Kidney (tissue), 14 donors: ENCODE measurements around the gene ARHGAP28. TPM values are rescaled to one million over a fixed set of nuclear protein-coding genes. Genes with fewer than 3 reads are reported as not detected.
A peak's percentile ranks its signal among the peaks of the same experiment; 100 is the strongest.

Experiments
- DNase-seq, 5 donors: peaks; one replicate each; pipeline ENCODE4 v3.0.0-alpha.2; 2013 to 2020
- FAIRE-seq: peaks from 2 replicates; lab custom pipeline; 2012; peaks lifted over from hg19 to GRCh38; lab: Jason Lieb, UNC
- H3K27ac ChIP-seq, 2 donors: one replicate each; pipeline ENCODE4 v1.7.0; 2013; ENCODE audit warnings: low read depth in 2 of 2, low read length in 2 of 2, inconsistent platforms in 1 of 2
- H3K27me3 ChIP-seq: one replicate; pipeline ENCODE4 v1.7.1; 2013; ENCODE audit warnings: low read length, inconsistent platforms; ENCODE audit not compliant: control insufficient read depth, insufficient read depth
- H3K36me3 ChIP-seq, 3 donors: one replicate each; pipeline versions ENCODE4 v1.7.0 to v1.7.1; 2013; ENCODE audit warnings: low read length in 3 of 3, control low read depth in 1 of 3, inconsistent platforms in 1 of 3; ENCODE audit not compliant: insufficient read depth in 3 of 3, control insufficient read depth in 2 of 3
- H3K4me1 ChIP-seq, 3 donors: one replicate each; pipeline versions ENCODE4 v1.7.0 to v1.7.1; 2013; ENCODE audit warnings: low read length in 3 of 3, inconsistent platforms in 1 of 3, low read depth in 1 of 3; ENCODE audit not compliant: control insufficient read depth in 2 of 3, insufficient read depth in 2 of 3
- H3K4me3 ChIP-seq, 3 donors: one replicate each; pipeline versions ENCODE4 v1.7.0 to v1.8.1; 2013; ENCODE audit warnings: low read length in 3 of 3, control low read depth in 1 of 3, inconsistent platforms in 1 of 3
- H3K9ac ChIP-seq, 3 donors: one replicate each; pipeline versions ENCODE4 v1.7.0 to v1.7.1; 2013; ENCODE audit warnings: low read length in 3 of 3, control low read depth in 1 of 3, inconsistent platforms in 1 of 3
- H3K9me3 ChIP-seq, 3 donors: one replicate each; pipeline versions ENCODE4 v1.7.0 to v1.7.1; 2013; ENCODE audit warnings: low read length in 3 of 3, control low read depth in 1 of 3, inconsistent platforms in 1 of 3; ENCODE audit not compliant: control insufficient read depth in 2 of 3, insufficient read depth in 1 of 3
- intact Hi-C: fragments of 100-400 bp; cut with DNase I; formaldehyde crosslinking; loops from one replicate; pipeline ENCODE4 v1.11.1; 2022
- polyA plus RNA-seq: library from polyadenylated mRNA; stranded (reverse); fragments of 350-450 nt; fragmentation: Illumina TruSeq; extraction: RNeasy Lipid Tissue Mini Kit (QIAGEN cat#74804); gene quantifications from one replicate; pipeline ENCODE4 v1.2.3, GENCODE V29; 2014; ENCODE audit warnings: low read depth, low replicate concordance; ENCODE audit not compliant: insufficient read depth
- total RNA-seq: library from RNA; stranded (reverse); fragmentation: NEBNext Ultra II Directional; extraction: Animal tissue kit (Norgen Biotek cat#: 25700); gene quantifications from one replicate; pipeline ENCODE4 v1.2.1, GENCODE V29; 2021
- TF ChIP-seq, protein P1 (sequence below): IDR thresholded peaks from 3 replicates; pipeline ENCODE4 v1.5.1; 2012; ENCODE audit warnings: mild to moderate bottlenecking, moderate library complexity, borderline replicate concordance; ENCODE audit not compliant: insufficient read depth; ENCODE audit errors: extremely low read depth
- donor health status: control.
- donor health status: control.
- donor health status: control.
- donor health status: control.
- donor health status: control.
- donor health status: DM: yes; HTN: yes; CAD: no.
- donor health status: Normal renal cell carcinoma (clear cell type).

The ARHGAP28 gene
- total and polyA plus RNA-seq, 2 donors from 2014 or later = 4.6 TPM

DNA sequence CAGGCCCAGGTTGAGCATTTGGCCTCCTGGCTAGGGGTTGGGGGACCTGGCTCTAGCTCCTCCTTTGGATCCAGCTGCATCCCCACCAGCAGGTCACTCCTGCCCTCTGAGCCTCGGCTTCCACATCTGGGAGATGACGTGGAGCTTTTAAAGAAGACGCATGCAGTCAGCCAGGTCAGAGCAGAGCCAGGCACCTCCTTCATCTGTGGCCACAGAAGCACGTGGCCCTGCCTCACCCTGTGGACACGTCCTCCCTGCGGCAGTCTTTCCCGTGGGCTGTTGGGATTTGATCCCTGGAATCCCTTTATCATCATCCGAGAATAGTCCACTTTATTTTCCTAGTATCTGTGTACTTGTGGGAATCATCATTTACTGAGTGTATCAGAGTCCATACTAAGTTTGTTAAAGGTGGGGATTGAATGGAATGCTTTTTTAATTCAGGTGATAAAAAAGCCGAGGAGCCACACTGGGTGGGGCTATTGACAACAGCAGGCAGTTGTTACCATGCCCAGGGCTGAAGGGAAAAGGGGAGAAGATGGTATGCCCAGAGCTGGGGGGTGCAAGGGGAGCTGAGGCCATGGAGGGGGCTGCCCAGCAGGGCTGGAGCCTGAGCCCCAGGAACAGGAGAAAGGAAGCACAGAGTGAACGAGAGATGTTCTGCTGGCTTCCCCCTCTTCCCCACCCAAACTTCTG, 218.0 kb downstream of the ARHGAP28 start:
- TF ChIP-seq, protein P1, sequence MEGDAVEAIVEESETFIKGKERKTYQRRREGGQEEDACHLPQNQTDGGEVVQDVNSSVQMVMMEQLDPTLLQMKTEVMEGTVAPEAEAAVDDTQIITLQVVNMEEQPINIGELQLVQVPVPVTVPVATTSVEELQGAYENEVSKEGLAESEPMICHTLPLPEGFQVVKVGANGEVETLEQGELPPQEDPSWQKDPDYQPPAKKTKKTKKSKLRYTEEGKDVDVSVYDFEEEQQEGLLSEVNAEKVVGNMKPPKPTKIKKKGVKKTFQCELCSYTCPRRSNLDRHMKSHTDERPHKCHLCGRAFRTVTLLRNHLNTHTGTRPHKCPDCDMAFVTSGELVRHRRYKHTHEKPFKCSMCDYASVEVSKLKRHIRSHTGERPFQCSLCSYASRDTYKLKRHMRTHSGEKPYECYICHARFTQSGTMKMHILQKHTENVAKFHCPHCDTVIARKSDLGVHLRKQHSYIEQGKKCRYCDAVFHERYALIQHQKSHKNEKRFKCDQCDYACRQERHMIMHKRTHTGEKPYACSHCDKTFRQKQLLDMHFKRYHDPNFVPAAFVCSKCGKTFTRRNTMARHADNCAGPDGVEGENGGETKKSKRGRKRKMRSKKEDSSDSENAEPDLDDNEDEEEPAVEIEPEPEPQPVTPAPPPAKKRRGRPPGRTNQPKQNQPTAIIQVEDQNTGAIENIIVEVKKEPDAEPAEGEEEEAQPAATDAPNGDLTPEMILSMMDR = no peak
- intact Hi-C loops = no loop called here
- Histone ChIP-seq H3K4me3 (no peak overlapping the region), H3K27me3 (no peaks in the 10 kb centered on the region), H3K27ac (no peak overlapping the region), H3K9ac (no peak overlapping the region), H3K36me3 (peaks cover 0 to 3% (median 0%) of the 10 kb centered on the region in 3 donors), H3K9me3 (no peaks in the 10 kb centered on the region), H3K4me1 (no peaks in the 10 kb centered on the region)
- DNase-seq (no peak), FAIRE-seq (no peak)

DNA sequence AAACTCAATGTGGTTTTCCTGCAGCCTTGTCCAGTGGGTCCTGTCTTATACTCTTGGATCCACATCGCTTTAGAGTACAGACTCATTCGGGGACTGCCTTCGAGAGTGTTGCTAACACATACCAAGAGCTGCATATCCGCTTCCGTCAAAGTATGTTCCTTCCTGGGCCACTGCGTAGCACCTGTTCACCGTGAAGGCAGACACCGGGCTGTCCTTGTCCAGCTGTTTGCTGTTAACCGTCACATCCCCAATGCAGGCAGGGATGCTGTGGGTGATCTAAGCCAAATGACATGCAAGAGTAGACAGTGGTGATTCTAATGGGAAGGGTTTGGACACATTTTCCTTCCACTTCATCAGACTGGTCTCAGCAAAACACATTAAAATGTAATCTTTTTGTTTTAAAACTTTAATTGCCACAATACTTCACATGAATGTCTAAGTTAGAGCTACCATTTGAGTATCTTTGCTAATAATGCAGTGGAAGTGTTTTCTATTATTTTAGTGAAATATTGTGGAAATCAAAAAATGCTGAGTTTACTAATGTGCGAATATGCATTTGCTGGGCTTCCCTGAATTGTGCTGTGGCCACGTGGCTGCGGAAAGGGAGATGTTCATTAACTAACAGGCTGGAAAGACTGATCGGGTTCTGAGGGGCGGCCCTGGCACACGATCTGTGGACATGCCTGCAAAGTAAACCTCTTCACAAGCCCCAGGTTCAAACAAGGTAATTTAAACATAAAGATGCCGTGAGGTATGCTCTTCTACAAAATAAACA, 219.0 kb downstream of the ARHGAP28 start:
- intact Hi-C loops = no loop called here
- DNase-seq = peak in 3 of 5 donors; percentile 31 to 45 (median 38)
- no peak overlapping the region for H3K27ac ChIP-seq

DNA sequence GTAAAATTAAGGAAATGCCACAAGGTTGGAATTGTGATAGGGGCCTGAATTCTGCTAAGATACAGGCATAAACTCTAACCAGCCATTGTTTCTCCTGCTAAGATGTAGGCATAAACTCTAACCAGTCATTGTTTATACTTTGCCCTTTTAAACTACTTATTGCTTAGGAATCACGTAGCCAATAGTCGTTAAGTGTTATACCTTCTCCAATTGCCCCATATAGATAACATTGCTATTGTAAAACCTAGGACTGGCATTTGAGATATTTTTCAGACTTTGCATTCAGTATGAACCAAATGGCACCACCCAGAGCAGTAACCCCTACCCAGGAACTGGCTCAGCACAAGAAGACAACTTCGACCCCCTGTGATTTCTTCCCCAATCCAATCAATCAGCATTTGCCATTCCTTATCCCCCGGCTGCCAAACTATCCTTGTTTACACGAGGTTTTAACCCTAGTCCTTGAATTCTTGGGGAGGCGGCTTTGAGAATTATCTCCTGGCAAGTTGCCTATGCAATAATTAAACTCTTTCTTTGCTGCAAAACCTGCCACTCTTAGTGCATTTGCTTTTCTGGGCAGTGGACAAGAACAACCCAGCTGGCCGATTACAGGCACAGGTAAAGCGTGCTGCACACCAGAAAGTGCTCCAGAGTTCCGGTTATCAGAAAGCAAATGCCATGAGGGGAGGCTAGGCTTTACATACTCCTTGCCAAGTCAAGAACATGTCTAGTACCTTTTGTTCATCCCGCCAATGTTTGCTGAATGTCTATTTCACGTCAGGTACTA, 220.5 kb downstream of the ARHGAP28 start:
- TF ChIP-seq, protein P1 = no peak
- Histone ChIP-seq H3K9ac (no peak overlapping the region), H3K4me3 (no peak overlapping the region), H3K9me3 (no peaks in the 10 kb centered on the region), H3K27me3 (no peaks in the 10 kb centered on the region), H3K36me3 (peaks cover 0 to 3% (median 0%) of the 10 kb centered on the region in 3 donors), H3K4me1 (no peaks in the 10 kb centered on the region), H3K27ac (no peak overlapping the region)
- FAIRE-seq (no peak), DNase-seq (no peak)
- intact Hi-C loops = no loop called here

More for the DNA sequence above, 219.0 kb downstream of the ARHGAP28 start:
- FAIRE-seq = no peak
- H3K36me3 ChIP-seq = peaks cover 0 to 3% (median 0%) of the 10 kb centered on the region in 3 donors
- TF ChIP-seq, protein P1 = no peak
- no peaks in the 10 kb centered on the region for H3K9me3 ChIP-seq
- H3K27me3 ChIP-seq = no peaks in the 10 kb centered on the region
- H3K4me3 ChIP-seq = no peak overlapping the region
- no peak overlapping the region for H3K9ac ChIP-seq
- no peaks in the 10 kb centered on the region for H3K4me1 ChIP-seq
